KMS-11 (cell line): ENCODE measurements around the gene RAB5B.

Experiments used
- H2AFZ ChIP-seq: fragments of 200-600 bp; sonication (generic); 2 replicates; pipeline ENCODE4 v1.6.1; 2016; ENCODE audit warnings: antibody characterized with exemption, mixed run types, low read depth
- H3K27ac ChIP-seq: fragments of 200-600 bp; sonication (generic); 2 replicates; pipeline ENCODE4 v1.6.1; 2016; ENCODE audit warnings: mild to moderate bottlenecking, mixed run types
- H3K27me3 ChIP-seq: fragments of 200-600 bp; sonication (generic); 2 replicates; pipeline ENCODE4 v1.6.1; 2017; ENCODE audit warnings: mild to moderate bottlenecking, low read depth, mixed run types, moderate library complexity; ENCODE audit not compliant: insufficient read depth
- H3K36me3 ChIP-seq: fragments of 200-600 bp; sonication (generic); 2 replicates; pipeline ENCODE4 v1.6.1; 2017; ENCODE audit warnings: mild to moderate bottlenecking, mixed run types; ENCODE audit not compliant: insufficient read depth
- H3K4me1 ChIP-seq: fragments of 200-600 bp; sonication (generic); 2 replicates; pipeline ENCODE4 v1.6.1; 2016; ENCODE audit warnings: mild to moderate bottlenecking, low read depth, mixed run types; ENCODE audit not compliant: poor library complexity, severe bottlenecking
- H3K4me2 ChIP-seq: fragments of 200-600 bp; sonication (generic); 2 replicates; pipeline ENCODE4 v1.7.0; 2016; ENCODE audit warnings: mild to moderate bottlenecking, mixed run types
- H3K4me3 ChIP-seq: fragments of 200-600 bp; sonication (generic); IDR thresholded peaks from 2 replicates; pipeline ENCODE4 v1.6.1; 2017; ENCODE audit warnings: low read depth, low read length, mixed read lengths; ENCODE audit not compliant: insufficient read depth
- H3K79me2 ChIP-seq: fragments of 200-600 bp; sonication (generic); 2 replicates; pipeline ENCODE4 v1.6.1; 2016; ENCODE audit warnings: low read depth, mixed run types; ENCODE audit not compliant: insufficient read depth
- H3K9ac ChIP-seq: fragments of 200-600 bp; sonication (generic); 2 replicates; pipeline ENCODE4 v1.6.1; 2016; ENCODE audit warnings: mild to moderate bottlenecking, mixed run types
- H4K20me1 ChIP-seq: fragments of 200-600 bp; sonication (generic); 2 replicates; pipeline ENCODE4 v1.6.1; 2016; ENCODE audit warnings: mild to moderate bottlenecking, mixed run types; ENCODE audit not compliant: insufficient read depth
- TF ChIP-seq, protein P1 (sequence below): fragments of 200-600 bp; sonication (generic); conservative IDR thresholded peaks from 2 replicates; pipeline ENCODE4 v1.6.1; 2017; ENCODE audit warnings: low read depth, mild to moderate bottlenecking, antibody characterized with exemption, low read length, moderate library complexity, mixed read lengths

Gene RAB5B

GRCh38 chr12:55955344-55955743 is 18.5 kb upstream of the RAB5B start:
- no peaks in the 10 kb centered on the region for H3K4me1 ChIP-seq
- no peak overlapping the region for H2AFZ ChIP-seq
- TF ChIP-seq, protein P1, sequence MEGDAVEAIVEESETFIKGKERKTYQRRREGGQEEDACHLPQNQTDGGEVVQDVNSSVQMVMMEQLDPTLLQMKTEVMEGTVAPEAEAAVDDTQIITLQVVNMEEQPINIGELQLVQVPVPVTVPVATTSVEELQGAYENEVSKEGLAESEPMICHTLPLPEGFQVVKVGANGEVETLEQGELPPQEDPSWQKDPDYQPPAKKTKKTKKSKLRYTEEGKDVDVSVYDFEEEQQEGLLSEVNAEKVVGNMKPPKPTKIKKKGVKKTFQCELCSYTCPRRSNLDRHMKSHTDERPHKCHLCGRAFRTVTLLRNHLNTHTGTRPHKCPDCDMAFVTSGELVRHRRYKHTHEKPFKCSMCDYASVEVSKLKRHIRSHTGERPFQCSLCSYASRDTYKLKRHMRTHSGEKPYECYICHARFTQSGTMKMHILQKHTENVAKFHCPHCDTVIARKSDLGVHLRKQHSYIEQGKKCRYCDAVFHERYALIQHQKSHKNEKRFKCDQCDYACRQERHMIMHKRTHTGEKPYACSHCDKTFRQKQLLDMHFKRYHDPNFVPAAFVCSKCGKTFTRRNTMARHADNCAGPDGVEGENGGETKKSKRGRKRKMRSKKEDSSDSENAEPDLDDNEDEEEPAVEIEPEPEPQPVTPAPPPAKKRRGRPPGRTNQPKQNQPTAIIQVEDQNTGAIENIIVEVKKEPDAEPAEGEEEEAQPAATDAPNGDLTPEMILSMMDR, result no peak
- no peaks in the 10 kb centered on the region for H4K20me1 ChIP-seq
- no peak overlapping the region for H3K9ac ChIP-seq
- no peak overlapping the region for H3K27ac ChIP-seq
- no peak overlapping the region for H3K4me3 ChIP-seq
- H3K4me2 ChIP-seq, result no peak overlapping the region
- H3K79me2 ChIP-seq, result no peaks in the 10 kb centered on the region
- no peaks in the 10 kb centered on the region for H3K36me3 ChIP-seq
- H3K27me3 ChIP-seq, result no peaks in the 10 kb centered on the region

DNA sequence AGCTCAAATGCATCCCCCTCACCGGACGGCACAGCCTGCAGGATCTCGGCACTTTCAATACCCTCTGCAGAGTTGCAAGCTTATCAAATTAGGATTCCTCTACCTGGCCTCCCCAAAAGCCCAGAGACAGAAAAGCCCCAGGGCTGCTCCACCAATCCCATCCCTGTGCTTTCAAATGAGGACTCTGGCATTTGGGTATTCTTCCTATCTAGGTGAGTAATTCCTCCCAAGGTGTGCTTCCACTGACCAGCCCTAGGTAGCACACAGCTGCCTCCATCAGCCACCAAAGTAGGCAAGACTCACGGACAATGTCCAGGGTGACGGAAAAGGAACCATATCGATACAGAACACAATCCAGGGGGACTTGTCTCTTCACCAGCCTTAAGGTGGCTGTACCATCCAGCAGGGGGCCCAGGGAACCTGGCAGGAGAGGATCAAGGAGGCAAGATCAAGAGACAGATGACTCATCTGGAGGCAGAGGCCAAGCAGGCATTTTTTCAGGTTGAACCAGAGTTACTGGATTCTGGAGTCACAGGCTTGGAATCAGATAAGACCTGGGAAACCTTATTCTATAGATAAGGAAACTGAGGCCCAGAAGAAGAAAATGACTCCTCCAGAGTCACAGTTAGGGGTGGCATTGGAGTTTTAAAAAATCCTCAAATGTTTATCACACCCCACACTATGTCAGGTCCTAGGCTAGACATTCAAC is 17.9 kb upstream of the RAB5B start:
- Histone ChIP-seq H3K9ac (no peak overlapping the region), H4K20me1 (no peaks in the 10 kb centered on the region), H3K79me2 (no peaks in the 10 kb centered on the region), H3K4me3 (no peak overlapping the region), H3K4me2 (no peak overlapping the region), H3K4me1 (no peaks in the 10 kb centered on the region), H3K27me3 (no peaks in the 10 kb centered on the region), H3K36me3 (no peaks in the 10 kb centered on the region), H2AFZ (no peak overlapping the region), H3K27ac (no peak overlapping the region)
- TF ChIP-seq, protein P1, result peak; percentile 59

DNA sequence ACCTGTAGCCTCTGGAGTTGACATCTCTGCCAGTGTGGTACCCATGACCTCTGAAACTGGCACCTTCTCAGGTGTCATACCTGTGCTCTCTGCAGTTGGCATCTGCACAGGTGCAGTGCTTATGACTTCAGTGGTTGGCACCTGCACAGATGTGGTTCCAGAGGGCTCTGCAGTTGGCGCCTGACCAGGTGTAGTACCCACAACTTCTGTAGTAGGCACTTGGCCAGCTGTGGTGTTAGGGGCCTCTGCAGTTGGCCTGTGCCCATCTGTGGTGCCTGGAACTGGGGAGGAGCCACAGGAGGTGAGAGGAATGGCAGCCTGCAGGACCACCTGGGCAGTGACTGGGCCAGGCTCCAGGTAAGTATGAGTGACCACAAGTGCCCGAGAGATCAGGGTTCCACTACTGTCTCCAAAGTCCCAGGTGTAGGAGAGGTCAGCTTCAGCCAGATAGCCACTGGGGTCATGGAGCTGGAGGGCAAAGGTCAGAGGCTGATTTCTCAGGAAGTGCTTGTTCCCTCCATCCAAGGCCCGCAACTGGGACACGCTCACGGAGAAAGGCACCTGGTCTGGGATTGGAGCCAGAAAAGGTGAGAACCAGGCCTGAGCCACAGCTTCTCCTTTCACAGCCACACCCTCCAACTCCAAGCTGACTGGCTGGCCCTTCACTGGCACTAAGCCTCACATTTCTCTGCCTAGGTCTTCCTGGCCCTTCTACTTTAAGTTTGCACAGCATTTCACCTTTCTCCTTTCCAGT is 16.6 kb upstream of the RAB5B start:
- TF ChIP-seq, protein P1, result no peak
- no peaks in the 10 kb centered on the region for H3K4me1 ChIP-seq
- H4K20me1 ChIP-seq, result no peaks in the 10 kb centered on the region
- no peak overlapping the region for H3K27ac ChIP-seq
- H3K79me2 ChIP-seq, result no peaks in the 10 kb centered on the region
- no peaks in the 10 kb centered on the region for H3K27me3 ChIP-seq
- H2AFZ ChIP-seq, result no peak overlapping the region
- H3K4me2 ChIP-seq, result no peak overlapping the region
- no peaks in the 10 kb centered on the region for H3K36me3 ChIP-seq
- no peak overlapping the region for H3K4me3 ChIP-seq
- no peak overlapping the region for H3K9ac ChIP-seq

GRCh38 chr12:55963760-55964159 is 10.1 kb upstream of the RAB5B start:
- Histone ChIP-seq H3K4me2 (no peak overlapping the region), H4K20me1 (no peaks in the 10 kb centered on the region), H2AFZ (no peak overlapping the region), H3K27me3 (no peaks in the 10 kb centered on the region), H3K79me2 (peaks cover 17% of the 10 kb centered on the region), H3K36me3 (no peaks in the 10 kb centered on the region), H3K4me3 (no peak overlapping the region), H3K4me1 (peaks cover 20% of the 10 kb centered on the region), H3K9ac (no peak overlapping the region), H3K27ac (no peak overlapping the region)
- TF ChIP-seq, protein P1, result no peak
